Left ventricle myocardium inferior (tissue), 1 donor: ENCODE measurements around the gene CCDC167. TPM values are rescaled to one million over a fixed set of nuclear protein-coding genes. Genes with fewer than 3 reads are reported as not detected.
A peak's percentile ranks its signal among the peaks of the same experiment; 100 is the strongest.
"Not testable (repeated sequence)": the region's sequence is repeated elsewhere in the genome, so short reads cannot be mapped to it uniquely, and the experiment has no call there.

Source experiments
- DNase-seq: peaks from one replicate; pipeline ENCODE4 v3.0.0-alpha.2; 2020
- H3K27ac ChIP-seq: fragments of 200-600 bp; replicated peaks from 2 replicates; pipeline ENCODE4 v1.8.0; 2021
- H3K27me3 ChIP-seq: fragments of 200-600 bp; 2 replicates; pipeline ENCODE4 v1.8.0; 2021; ENCODE audit warnings: low read depth
- H3K36me3 ChIP-seq: fragments of 200-600 bp; 2 replicates; pipeline ENCODE4 v1.8.0; 2021
- H3K4me1 ChIP-seq: fragments of 200-600 bp; 2 replicates; pipeline ENCODE4 v1.8.0; 2021
- H3K4me3 ChIP-seq: fragments of 200-600 bp; 2 replicates; pipeline ENCODE4 v1.8.0; 2021; ENCODE audit warnings: mild to moderate bottlenecking, moderate library complexity
- H3K9me3 ChIP-seq: fragments of 200-600 bp; replicated peaks from 2 replicates; pipeline ENCODE4 v1.8.0; 2021
- intact Hi-C: fragments of 100-400 bp; cut with micrococcal nuclease; formaldehyde crosslinking; loops from one replicate; pipeline ENCODE4 v1.11.0; 2022
- total RNA-seq: library from RNA; stranded (reverse); fragmentation: NEBNext Ultra II Directional; extraction: Animal tissue kit (Norgen Biotek cat#: 25700); gene quantifications from one replicate; pipeline ENCODE4 v1.2.1, GENCODE V29; 2021
- TF ChIP-seq, protein P1 (sequence below): fragments of 200-600 bp; IDR thresholded peaks from 2 replicates; pipeline ENCODE4 v1.8.0; 2021; ENCODE audit warnings: antibody characterized with exemption, mild to moderate bottlenecking, borderline replicate concordance
- donor health status: DM: no; HTN: yes; CAD: no; lungs with severe emphysema.

CCDC167 gene
- total RNA-seq, 1 donor from 2014 or later = 28.1 TPM

DNA sequence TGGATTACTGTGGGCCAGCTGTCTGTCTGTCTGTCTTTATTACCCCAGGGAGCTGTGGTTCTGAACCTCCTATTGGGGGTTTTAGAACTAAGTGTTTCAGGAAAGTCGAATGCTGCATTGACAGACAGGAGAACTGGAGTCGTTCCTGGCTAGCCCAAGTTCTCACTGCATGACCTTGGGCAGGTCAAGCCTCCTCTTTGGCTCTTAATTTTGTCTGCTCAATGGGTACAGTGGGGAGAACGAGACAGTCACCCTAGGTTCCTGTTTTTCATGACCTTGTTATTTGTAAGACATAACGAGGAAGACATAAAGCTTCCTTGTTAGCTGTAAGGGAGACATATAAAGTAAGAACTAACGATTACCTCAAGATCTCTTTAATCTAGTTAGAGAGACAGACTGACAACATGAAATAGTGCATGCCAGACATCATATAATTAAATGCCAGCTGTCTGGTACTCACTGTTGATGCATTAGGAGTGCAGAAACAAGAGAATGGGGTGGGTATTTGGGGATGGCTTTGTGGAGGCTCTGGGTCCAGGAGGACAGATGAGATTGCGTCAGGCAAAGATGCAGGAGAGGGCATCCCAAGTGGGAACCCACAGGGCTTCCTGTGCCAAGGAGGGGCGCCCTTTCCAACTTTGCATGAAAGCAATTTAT is 3.7 kb upstream of the CCDC167 start:
- TF ChIP-seq, protein P1, sequence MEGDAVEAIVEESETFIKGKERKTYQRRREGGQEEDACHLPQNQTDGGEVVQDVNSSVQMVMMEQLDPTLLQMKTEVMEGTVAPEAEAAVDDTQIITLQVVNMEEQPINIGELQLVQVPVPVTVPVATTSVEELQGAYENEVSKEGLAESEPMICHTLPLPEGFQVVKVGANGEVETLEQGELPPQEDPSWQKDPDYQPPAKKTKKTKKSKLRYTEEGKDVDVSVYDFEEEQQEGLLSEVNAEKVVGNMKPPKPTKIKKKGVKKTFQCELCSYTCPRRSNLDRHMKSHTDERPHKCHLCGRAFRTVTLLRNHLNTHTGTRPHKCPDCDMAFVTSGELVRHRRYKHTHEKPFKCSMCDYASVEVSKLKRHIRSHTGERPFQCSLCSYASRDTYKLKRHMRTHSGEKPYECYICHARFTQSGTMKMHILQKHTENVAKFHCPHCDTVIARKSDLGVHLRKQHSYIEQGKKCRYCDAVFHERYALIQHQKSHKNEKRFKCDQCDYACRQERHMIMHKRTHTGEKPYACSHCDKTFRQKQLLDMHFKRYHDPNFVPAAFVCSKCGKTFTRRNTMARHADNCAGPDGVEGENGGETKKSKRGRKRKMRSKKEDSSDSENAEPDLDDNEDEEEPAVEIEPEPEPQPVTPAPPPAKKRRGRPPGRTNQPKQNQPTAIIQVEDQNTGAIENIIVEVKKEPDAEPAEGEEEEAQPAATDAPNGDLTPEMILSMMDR = no peak
- no peaks in the 10 kb centered on the region for H3K9me3 ChIP-seq
- DNase-seq = no peak
- H3K27ac ChIP-seq = no peak overlapping the region
- no peaks in the 10 kb centered on the region for H3K36me3 ChIP-seq
- intact Hi-C loops = no loop called here
- no peak overlapping the region for H3K4me3 ChIP-seq
- peaks cover 12% of the 10 kb centered on the region for H3K4me1 ChIP-seq
- no peaks in the 10 kb centered on the region for H3K27me3 ChIP-seq

GRCh38 chr6:37502703-37503291 is 3.1 kb upstream of the CCDC167 start:
- TF ChIP-seq, protein P1 = no peak
- Histone ChIP-seq H3K36me3 (no peaks in the 10 kb centered on the region), H3K27me3 (no peaks in the 10 kb centered on the region), H3K4me3 (no peak overlapping the region), H3K4me1 (peaks cover 12% of the 10 kb centered on the region), H3K27ac (no peak overlapping the region), H3K9me3 (no peaks in the 10 kb centered on the region)
- intact Hi-C loops = no loop called here
- no peak for DNase-seq

DNA sequence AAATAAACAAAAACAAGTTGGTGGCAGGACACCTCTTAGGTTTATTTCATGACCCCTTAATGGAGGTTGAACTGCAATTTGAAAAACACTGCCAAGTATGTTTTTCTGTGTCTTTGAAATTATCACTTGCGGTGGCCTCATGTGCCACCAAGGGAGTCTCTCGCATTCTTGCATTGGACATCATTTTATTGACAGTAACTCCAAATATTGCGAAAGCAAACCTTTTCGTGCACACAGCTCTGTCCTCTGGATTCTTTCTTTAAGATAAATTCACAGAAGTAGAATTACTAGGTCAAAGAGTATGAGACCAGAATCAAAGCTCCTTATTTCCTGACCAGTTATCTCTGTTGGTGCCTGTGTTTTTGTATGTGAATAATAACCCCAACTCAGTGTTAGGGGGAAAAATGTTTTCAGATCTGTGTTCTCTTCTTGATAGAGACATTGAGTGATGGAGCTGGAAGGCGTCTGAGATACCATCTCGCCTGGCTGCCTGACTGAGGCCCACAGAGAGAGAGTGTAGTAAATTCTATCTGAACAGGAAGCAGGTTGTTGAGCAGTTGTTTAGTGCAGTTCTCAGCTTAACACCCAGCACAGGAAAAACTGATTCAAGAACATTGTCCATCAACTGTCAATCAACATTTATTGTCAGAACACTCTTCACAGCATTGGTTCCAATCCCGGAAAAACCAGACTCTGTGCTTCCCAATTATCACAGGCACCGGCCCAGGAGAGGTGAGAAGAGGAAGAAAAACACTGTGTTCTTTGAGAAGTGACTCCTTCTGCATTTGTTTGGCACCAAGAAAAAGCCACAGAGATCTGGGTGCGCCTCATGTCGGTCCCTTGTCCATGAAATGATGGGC is 2.2 kb upstream of the CCDC167 start:
- Histone ChIP-seq H3K27ac (no peak overlapping the region), H3K4me1 (peaks cover 12% of the 10 kb centered on the region), H3K36me3 (no peaks in the 10 kb centered on the region), H3K9me3 (no peaks in the 10 kb centered on the region), H3K4me3 (no peak overlapping the region), H3K27me3 (no peaks in the 10 kb centered on the region)
- TF ChIP-seq, protein P1 = no peak
- intact Hi-C loops = no loop called here
- DNase-seq = no peak

DNA sequence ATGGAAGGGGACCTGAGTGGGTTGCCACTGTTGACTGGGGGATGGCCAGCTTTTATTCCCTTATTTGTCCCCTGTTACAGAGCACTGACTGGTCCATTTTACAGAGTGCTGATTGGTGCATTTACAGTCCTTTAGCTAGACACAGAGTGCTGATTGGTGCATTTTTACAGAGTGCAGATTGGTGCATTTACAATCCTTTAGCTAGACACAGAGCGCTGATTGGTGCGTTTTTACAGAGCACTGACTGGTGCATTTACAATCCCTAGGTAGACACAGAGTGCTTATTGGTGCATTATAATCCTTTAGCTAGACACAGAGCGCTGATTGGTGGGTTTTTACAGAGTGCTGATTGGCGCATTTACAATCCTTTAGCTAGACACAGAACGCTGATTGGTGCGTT is 1.2 kb upstream of the CCDC167 start:
- H3K4me3 ChIP-seq, H3K27me3 ChIP-seq, H3K27ac ChIP-seq, H3K9me3 ChIP-seq, intact Hi-C loops, H3K36me3 ChIP-seq, DNase-seq: not testable (repeated sequence)
- H3K4me1 ChIP-seq = peaks cover 12% of the 10 kb centered on the region

GRCh38 chr6:37500294-37500608 is 558 bp upstream of the CCDC167 start:
- TF ChIP-seq, protein P1 = no peak

More at GRCh38 chr6:37500294-37500608, 558 bp upstream of the CCDC167 start:
- Histone ChIP-seq H3K4me1 (peaks cover 12% of the 10 kb centered on the region), H3K27me3 (no peaks in the 10 kb centered on the region), H3K9me3 (no peaks in the 10 kb centered on the region), H3K36me3 (no peaks in the 10 kb centered on the region), H3K27ac (peak overlapping the region; percentile 51), H3K4me3 (peak overlapping the region; percentile 71)
- DNase-seq = no peak
- intact Hi-C loops = no loop called here
